ENCODE measurements around the gene CALCOCO2.
A peak's percentile ranks its signal among the peaks of the same experiment; 100 is the strongest.

Gene CALCOCO2

DNA sequence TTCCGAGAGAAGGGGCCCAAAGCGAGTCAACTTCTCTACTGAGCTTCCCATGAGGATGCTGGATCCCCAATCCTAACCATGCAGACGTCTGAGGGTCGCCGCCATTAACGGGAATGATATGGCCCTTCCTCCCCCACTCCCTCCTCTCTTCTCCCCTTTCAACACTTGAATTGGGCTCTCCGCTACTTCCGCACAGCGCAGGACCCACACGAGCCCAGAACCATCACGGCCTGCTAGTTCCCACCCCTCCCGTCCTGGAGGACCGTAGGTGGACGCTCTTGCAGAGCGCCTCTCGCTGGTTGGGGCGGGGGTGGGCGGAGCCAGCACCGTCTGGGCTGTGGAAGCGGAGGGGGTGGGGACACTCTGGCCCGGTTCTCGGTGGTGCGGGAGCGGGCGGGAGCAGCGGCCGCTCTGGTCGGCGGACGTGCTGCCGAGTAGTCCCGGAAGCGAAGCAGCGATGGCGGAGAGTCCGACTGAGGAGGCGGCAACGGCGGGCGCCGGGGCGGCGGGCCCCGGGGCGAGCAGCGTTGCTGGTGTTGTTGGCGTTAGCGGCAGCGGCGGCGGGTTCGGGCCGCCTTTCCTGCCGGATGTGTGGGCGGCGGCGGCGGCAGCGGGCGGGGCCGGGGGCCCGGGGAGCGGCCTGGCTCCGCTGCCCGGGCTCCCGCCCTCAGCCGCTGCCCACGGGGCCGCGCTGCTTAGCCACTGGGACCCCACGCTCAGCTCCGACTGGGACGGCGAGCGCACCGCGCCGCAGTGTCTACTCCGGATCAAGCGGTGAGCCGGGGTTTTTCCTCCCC is 77.4 kb downstream of the CALCOCO2 start, which contains the start of gene UBE2Z:
UBE2Z (plus strand) TSS at position 361 of the 797 bp plus-strand sequence; CDS start at position 458, 97 bp downstream.
- DNase-seq (ENCODE audit: low read depth, low spot score), result peak; percentile 88

DNA sequence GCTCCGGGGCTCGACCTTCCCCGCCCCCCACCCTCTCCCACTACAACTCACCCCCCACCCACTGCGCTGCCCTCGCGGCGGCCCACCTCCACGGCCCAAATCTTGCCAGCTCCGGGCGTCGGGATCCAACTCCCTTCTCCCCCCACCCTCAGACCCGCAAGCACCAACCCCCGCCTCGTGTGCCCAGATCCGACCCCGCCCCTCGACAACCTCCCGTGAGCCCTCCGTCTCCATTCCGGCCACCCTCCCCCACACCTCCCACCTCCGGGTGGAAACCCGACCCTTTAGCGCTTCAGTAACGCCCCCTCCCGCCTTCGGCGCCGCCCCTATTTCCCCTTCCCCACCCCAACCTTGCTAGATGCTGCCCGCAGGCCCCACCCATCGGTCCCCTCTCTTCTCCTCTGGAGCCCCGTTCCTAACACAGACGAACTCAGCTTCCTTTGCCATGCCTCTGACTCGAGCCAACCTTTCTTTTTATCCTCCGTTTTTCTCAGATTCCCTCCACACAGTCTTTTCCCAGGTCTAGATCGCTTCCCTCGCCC is 78.1 kb downstream of the CALCOCO2 start:
- H3K4me3 ChIP-seq (ENCODE audit: low read length), result peak overlapping the region; percentile 71
- DNase-seq (ENCODE audit: low read depth, low spot score), result peak; percentile 91

More for the DNA sequence above, 77.4 kb downstream of the CALCOCO2 start, which contains the start of gene UBE2Z:
- H3K4me3 ChIP-seq (ENCODE audit: low read length), result peak within 1 kb of the TSS; percentile 71

DNA sequence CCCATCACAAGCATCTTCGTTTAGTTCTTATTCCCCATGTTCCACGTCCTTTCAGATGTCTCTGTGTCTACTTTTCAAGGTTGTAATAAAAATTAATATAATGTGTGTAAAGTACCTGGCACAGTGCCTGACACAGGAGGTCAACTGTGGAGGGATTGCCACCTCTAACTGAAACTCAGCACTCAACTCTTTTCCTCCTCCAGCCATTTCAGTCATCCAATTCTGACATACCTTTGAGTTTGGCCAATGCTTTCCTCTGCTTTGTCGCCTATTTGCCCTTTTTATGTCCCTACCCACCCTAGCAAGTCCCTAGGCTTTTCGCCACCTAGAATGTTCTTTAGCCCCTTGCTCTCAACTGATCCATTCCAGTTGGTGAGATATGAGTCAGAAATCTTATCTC is 78.9 kb downstream of the CALCOCO2 start:
- no peak for DNase-seq (ENCODE audit: low read depth, low spot score)
- peak overlapping the region; percentile 71; the same call in 1 of the 2 replicates for H3K4me3 ChIP-seq (ENCODE audit: low read length)

DNA sequence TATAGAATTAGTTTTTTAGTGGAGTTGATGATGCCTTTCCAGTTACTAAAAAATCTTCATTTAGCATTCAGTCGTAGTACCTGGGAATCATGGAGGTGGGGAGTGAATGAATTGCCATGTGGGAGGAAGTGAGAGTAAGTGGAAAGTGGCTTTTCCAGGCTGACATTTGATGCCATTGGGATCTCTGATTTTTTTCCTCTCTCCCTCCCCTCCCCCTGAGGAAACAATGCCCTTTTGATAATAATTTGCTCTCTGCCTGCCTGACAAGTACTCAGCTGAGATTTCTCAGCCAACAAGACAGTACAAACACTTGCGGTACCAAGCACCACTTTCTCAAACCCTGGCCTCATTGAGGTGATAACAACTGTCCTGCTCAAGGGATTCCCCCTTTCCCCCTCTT is 79.5 kb downstream of the CALCOCO2 start:
- no peak overlapping the region for H3K4me3 ChIP-seq (ENCODE audit: low read length)
- DNase-seq (ENCODE audit: low read depth, low spot score), result no peak

DNA sequence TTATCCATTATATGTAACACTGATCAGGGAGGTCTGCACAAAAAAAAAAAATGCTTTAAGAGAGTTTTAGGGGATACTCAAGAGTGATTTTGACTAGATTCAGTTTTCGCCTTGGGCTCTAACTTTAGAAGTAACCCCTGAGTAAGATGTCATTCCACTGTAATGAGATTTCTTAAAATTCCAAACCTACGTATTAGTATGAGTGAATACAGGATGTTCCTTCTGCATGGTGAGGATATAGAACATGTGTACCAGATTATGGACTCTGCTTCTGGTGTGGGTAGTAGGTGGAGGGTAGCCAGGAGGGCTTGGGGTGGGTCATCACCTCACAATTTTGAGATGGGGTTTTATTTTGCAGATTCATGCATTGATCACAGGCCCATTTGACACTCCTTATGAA is 81.6 kb downstream of the CALCOCO2 start:
- no peak overlapping the region for H3K4me3 ChIP-seq (ENCODE audit: low read length)

More for the DNA sequence above, 81.6 kb downstream of the CALCOCO2 start:
- DNase-seq (ENCODE audit: low read depth, low spot score), result no peak

Measured in Jurkat, Clone E6-1 (cell line).